HL-60 (cell line): ENCODE measurements around the gene GID4.

Experiments
- DNase-seq, 2 experiments: peaks; one replicate each; pipeline ENCODE4 v3.0.0-alpha.2; 2010 to 2020; ENCODE audit warnings: low read depth in 1 of 2, low spot score in 1 of 2
- H3K27ac ChIP-seq: fragments of 250-450 bp; sonication (Bioruptor Pico); replicated peaks from 2 replicates; pipeline ENCODE4 v1.5.1; 2020; ENCODE audit warnings: mild to moderate bottlenecking, moderate library complexity
- H3K27me3 ChIP-seq: fragments of 250-450 bp; sonication (Bioruptor Pico); 2 replicates; pipeline ENCODE4 v1.5.1; 2021; ENCODE audit warnings: mild to moderate bottlenecking, moderate library complexity; ENCODE audit not compliant: insufficient read depth, poor library complexity, severe bottlenecking
- H3K4me3 ChIP-seq: replicated peaks from 2 replicates; pipeline ENCODE4 v1.5.1; 2011; ENCODE audit warnings: mild to moderate bottlenecking, control low read depth, low read length; ENCODE audit not compliant: insufficient read depth
- GABPA ChIP-seq: IDR thresholded peaks from 2 replicates; pipeline ENCODE4 v1.6.1; 2012; ENCODE audit warnings: low read depth
- POLR2AphosphoS5 ChIP-seq: IDR thresholded peaks from 2 replicates; pipeline ENCODE4 v1.6.1; 2012; ENCODE audit warnings: low read depth
- SPI1 ChIP-seq: IDR thresholded peaks from 2 replicates; pipeline ENCODE4 v1.6.1; 2012; ENCODE audit warnings: low read depth, mild to moderate bottlenecking, borderline replicate concordance
- TF ChIP-seq, protein P1 (sequence below): IDR thresholded peaks from 2 replicates; pipeline ENCODE4 v1.6.1; 2012; ENCODE audit warnings: low read depth; ENCODE audit not compliant: insufficient replicate concordance
- TF ChIP-seq, protein P2 (sequence below): IDR thresholded peaks from one replicate; pipeline ENCODE4 v1.5.1; 2011; ENCODE audit warnings: low read length, control low read depth, inconsistent platforms; ENCODE audit not compliant: insufficient read depth

GID4 gene

DNA sequence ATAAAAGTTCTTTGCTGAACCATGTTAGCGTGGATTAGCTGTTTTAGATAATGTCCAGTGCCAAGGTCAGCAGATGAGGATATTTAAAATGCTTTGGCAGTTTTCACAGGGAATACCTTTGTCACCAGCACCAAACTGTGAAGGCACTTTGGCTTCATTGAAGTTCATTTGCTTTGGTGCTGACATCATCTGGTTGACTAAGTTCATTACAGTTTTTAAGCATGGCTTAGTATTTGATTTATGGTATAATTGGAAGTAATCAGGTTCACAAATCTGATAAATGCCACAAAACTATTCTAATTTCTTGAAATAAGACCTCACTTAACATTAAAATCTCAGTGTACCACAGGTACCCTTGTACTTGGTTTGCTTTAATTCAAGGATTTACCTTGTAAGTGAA, 4.3 kb downstream of the GID4 start:
- DNase-seq = no peak

DNA sequence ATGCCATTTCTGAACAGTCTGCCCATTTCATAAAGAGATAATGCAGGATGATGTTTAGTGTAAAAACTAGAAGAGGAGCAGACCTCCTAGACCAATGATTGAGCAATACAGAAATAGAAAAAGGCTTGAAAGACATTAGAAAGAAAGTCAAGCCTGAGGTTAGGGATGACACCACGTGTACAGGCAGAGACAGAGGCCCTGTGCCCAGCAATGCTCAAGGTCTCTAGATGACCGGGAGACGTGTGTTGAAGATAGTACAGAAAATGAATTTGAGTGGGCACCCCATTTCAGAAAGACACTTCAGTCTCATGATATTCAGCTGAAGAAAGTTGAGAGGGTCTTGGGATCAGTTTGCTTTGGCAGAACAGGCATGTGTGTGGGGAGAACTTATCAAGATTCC, 5.4 kb downstream of the GID4 start:
- no peak overlapping the region for H3K4me3 ChIP-seq
- DNase-seq = no peak
- no peak overlapping the region for H3K27ac ChIP-seq
- H3K27me3 ChIP-seq = no peaks in the 10 kb centered on the region
- TF ChIP-seq, protein P1, sequence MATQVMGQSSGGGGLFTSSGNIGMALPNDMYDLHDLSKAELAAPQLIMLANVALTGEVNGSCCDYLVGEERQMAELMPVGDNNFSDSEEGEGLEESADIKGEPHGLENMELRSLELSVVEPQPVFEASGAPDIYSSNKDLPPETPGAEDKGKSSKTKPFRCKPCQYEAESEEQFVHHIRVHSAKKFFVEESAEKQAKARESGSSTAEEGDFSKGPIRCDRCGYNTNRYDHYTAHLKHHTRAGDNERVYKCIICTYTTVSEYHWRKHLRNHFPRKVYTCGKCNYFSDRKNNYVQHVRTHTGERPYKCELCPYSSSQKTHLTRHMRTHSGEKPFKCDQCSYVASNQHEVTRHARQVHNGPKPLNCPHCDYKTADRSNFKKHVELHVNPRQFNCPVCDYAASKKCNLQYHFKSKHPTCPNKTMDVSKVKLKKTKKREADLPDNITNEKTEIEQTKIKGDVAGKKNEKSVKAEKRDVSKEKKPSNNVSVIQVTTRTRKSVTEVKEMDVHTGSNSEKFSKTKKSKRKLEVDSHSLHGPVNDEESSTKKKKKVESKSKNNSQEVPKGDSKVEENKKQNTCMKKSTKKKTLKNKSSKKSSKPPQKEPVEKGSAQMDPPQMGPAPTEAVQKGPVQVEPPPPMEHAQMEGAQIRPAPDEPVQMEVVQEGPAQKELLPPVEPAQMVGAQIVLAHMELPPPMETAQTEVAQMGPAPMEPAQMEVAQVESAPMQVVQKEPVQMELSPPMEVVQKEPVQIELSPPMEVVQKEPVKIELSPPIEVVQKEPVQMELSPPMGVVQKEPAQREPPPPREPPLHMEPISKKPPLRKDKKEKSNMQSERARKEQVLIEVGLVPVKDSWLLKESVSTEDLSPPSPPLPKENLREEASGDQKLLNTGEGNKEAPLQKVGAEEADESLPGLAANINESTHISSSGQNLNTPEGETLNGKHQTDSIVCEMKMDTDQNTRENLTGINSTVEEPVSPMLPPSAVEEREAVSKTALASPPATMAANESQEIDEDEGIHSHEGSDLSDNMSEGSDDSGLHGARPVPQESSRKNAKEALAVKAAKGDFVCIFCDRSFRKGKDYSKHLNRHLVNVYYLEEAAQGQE = no peak
- TF ChIP-seq SPI1 (no peak), GABPA (no peak), POLR2AphosphoS5 (no peak)
- TF ChIP-seq, protein P2, sequence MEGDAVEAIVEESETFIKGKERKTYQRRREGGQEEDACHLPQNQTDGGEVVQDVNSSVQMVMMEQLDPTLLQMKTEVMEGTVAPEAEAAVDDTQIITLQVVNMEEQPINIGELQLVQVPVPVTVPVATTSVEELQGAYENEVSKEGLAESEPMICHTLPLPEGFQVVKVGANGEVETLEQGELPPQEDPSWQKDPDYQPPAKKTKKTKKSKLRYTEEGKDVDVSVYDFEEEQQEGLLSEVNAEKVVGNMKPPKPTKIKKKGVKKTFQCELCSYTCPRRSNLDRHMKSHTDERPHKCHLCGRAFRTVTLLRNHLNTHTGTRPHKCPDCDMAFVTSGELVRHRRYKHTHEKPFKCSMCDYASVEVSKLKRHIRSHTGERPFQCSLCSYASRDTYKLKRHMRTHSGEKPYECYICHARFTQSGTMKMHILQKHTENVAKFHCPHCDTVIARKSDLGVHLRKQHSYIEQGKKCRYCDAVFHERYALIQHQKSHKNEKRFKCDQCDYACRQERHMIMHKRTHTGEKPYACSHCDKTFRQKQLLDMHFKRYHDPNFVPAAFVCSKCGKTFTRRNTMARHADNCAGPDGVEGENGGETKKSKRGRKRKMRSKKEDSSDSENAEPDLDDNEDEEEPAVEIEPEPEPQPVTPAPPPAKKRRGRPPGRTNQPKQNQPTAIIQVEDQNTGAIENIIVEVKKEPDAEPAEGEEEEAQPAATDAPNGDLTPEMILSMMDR = no peak

More for the DNA sequence above, 4.3 kb downstream of the GID4 start:
- H3K27me3 ChIP-seq = no peaks in the 10 kb centered on the region
- H3K27ac ChIP-seq = no peak overlapping the region
- H3K4me3 ChIP-seq = no peak overlapping the region
- no peak for TF ChIP-seq POLR2AphosphoS5
- TF ChIP-seq GABPA = no peak
- TF ChIP-seq SPI1 = no peak

DNA sequence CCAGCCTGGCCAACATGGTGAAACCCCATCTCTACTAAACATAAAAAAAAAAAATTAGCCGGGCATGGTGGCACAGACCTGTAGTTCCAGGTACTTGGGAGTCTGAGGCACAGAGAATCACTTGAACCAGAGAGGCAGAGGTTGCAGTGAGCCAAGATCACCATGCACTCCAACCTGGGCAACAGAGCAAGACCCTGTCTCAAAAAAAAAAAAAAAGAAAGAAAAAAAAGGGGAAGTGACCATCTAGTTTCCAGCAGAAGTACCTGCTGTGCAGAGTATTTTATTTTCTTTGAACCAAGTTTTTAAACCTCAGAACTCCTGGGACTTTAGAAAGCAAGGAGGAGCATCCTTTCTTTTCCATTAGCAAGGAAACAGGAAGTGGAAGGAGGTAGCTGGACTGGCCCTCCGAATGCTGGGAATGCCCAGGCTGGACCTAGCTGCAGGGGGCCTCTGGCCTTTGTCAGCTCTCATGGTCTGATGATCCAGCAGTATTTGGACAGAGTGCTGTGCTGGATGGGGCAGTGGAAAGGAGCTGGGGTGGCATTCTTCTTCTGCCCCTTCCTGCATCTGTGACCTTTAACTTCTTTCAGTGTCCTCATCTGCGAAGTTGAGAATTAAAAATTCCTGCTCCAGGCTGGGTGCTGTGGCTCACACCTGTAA, 6.6 kb downstream of the GID4 start:
- Histone ChIP-seq H3K27ac (no peak overlapping the region), H3K4me3 (no peak overlapping the region), H3K27me3 (no peaks in the 10 kb centered on the region)
- DNase-seq = no peak
- TF ChIP-seq GABPA = no peak
- TF ChIP-seq SPI1 = peak; percentile 78

DNA sequence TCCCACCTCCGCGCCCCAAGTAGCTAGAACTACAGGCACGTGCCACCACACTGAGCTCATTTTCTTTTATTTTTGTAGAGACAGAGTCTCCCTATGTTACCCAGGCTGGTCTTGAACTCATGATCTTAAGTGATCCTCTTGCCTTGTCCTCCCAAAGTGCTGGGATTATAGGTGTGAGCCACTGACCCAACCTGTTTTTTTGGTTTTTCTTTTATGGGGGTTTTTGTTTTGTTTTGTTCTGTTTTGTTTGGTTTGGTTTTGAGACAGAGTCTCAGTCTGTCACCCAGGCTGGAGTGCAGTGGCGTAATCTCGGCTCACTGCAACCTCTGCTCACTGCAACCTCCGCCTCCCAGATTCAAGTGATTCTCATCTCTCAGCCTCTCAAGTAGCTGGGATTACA, 16.4 kb downstream of the GID4 start:
- H3K27ac ChIP-seq = peak overlapping the region; percentile 45; the same call in 1 of the 2 replicates

More for the DNA sequence above, 16.4 kb downstream of the GID4 start:
- no peak for DNase-seq
- H3K4me3 ChIP-seq = no peak overlapping the region
- TF ChIP-seq SPI1 = no peak
- TF ChIP-seq, protein P1 = no peak
- TF ChIP-seq GABPA = no peak
- TF ChIP-seq, protein P2 = no peak
- no peak for TF ChIP-seq POLR2AphosphoS5
- no peaks in the 10 kb centered on the region for H3K27me3 ChIP-seq
